Psoas muscle (tissue), 8 donors: ENCODE measurements around the gene PPM1F. TPM values are rescaled to one million over a fixed set of nuclear protein-coding genes. Genes with fewer than 3 reads are reported as not detected.
A peak's percentile ranks its signal among the peaks of the same experiment; 100 is the strongest.

Experiments
- ATAC-seq, 4 donors: fragments of 200-7000 bp; cut with Tn5 transposase; one replicate each; pipeline ENCODE4 v1.9.1; 2020; ENCODE audit warnings: moderate library complexity in 3 of 4, mild to moderate bottlenecking in 2 of 4
- DNase-seq, 2 donors: peaks; one replicate each; pipeline ENCODE4 v3.0.0-alpha.2; 2020
- H3K27ac ChIP-seq: fragments of 200-600 bp; one replicate; pipeline ENCODE4 v1.8.0; 2022
- H3K27me3 ChIP-seq, 3 donors: fragments of 200-600 bp in 1 of 3; one replicate each; pipeline versions ENCODE4 v1.6.1 to v1.8.0; 2013 to 2022; ENCODE audit warnings: low read length in 2 of 3, mild to moderate bottlenecking in 2 of 3, moderate library complexity in 1 of 3; ENCODE audit not compliant: insufficient read depth in 3 of 3
- H3K36me3 ChIP-seq, 2 donors: fragments of 200-600 bp in 1 of 2; one replicate each; pipeline versions ENCODE4 v1.6.1 to v1.8.0; 2013 to 2022; ENCODE audit warnings: low read depth in 1 of 2, mild to moderate bottlenecking in 1 of 2, moderate library complexity in 1 of 2; ENCODE audit not compliant: insufficient read depth in 1 of 2
- H3K4me1 ChIP-seq: fragments of 200-600 bp; one replicate; pipeline ENCODE4 v1.8.0; 2022
- H3K4me3 ChIP-seq: fragments of 200-600 bp; one replicate; pipeline ENCODE4 v1.8.0; 2022; ENCODE audit warnings: mild to moderate bottlenecking
- H3K9me3 ChIP-seq: fragments of 200-600 bp; one replicate; pipeline ENCODE4 v1.8.0; 2022
- CTCF ChIP-seq: fragments of 200-600 bp; IDR thresholded peaks from one replicate; pipeline ENCODE4 v1.8.0; 2022; ENCODE audit warnings: antibody characterized with exemption
- WGBS, 3 donors: extraction: QIAGEN DNeasy Blood & Tissue Kit; methylation state at CpG; one replicate each; pipeline versions ENCODE4 v1.1.6 to v1.1.7; 2013; 5-methylcytosine and 5-hydroxymethylcytosine counted together
- intact Hi-C, 2 donors: fragments of 100-400 bp; cut with DNase I; formaldehyde crosslinking; loops; one replicate each; pipeline versions ENCODE4 v1.11.0 to v1.14.2; 2022
- polyA plus RNA-seq, 3 donors: library from polyadenylated mRNA; stranded (reverse); fragments of 200-250 nt; gene quantifications; one replicate each; pipeline ENCODE4 v1.2.3, GENCODE V29; 2013
- total RNA-seq, 4 donors: library from RNA; stranded (reverse); fragmentation: NEBNext Ultra II Directional in 2 of 4; extraction: Animal tissue kit (Norgen Biotek cat#: 25700) in 2 of 4; gene quantifications; one replicate each; pipeline versions ENCODE4 v1.2.1 to v1.2.4, GENCODE V29; 2021 to 2023
- donor health status: healthy with polysubstance abuse.
- donor health status: DM: no; HTN: no; CAD: no; lungs with moderate emphysema.
- donor health status: Bipolar disorder and iron deficiency.
- donor health status: healthy.
- donor health status: DM: yes; HTN: yes; CAD: no.
- donor health status: DM: no; HTN: no; CAD: no.
- donor health status: DM: no; HTN: no; CAD: no.
- donor health status: DM: yes; HTN: yes; CAD: no.

Gene PPM1F
- total and polyA plus RNA-seq, 7 donors: 8.1 to 29.5 (median 13.1) TPM

- ATAC-seq (peak; percentile 89 to 97 (median 92)), DNase-seq (peak; percentile 84 to 90)
- peak within 1 kb of the TSS; percentile 86 for H3K27ac ChIP-seq
- no peaks in the 10 kb centered on the region for H3K27me3 ChIP-seq
- H3K36me3 ChIP-seq: peaks cover 0 to 10% of the 10 kb centered on the region in 2 donors
- H3K9me3 ChIP-seq: no peaks in the 10 kb centered on the region
- peak within 1 kb of the TSS; percentile 98 for H3K4me3 ChIP-seq
- 0% methylated on average over 54 of the region's 54 CpGs for WGBS, 3 donors
- TF ChIP-seq CTCF: no peak
- H3K4me1 ChIP-seq: peaks cover 19% of the 10 kb centered on the region
- intact Hi-C loops: no loop called here
Observed at GRCh38 chr22:21982338-21982965, 29.8 kb upstream of the PPM1F start, which contains the start of gene TOP3B. Gene TOP3B (minus strand): TSS chr22:21982787. CDS start chr22:21975709, 7,078 bp downstream.

GRCh38 chr22:21981874-21982273, 29.2 kb upstream of the PPM1F start:
- intact Hi-C loops: no loop called here
- 14 to 30% (median 15%) methylated on average over 2 of the region's 2 CpGs for WGBS, 3 donors
- Histone ChIP-seq H3K4me3 (peak overlapping the region; percentile 98), H3K4me1 (peaks cover 19% of the 10 kb centered on the region), H3K36me3 (peaks cover 0 to 10% of the 10 kb centered on the region in 2 donors), H3K9me3 (no peaks in the 10 kb centered on the region), H3K27me3 (no peaks in the 10 kb centered on the region), H3K27ac (peak overlapping the region; percentile 86)
- peak in 3 of 4 donors; percentile 18 to 76 (median 33) for ATAC-seq
- no peak for DNase-seq
- TF ChIP-seq CTCF: no peak

GRCh38 chr22:21980547-21980946, 27.9 kb upstream of the PPM1F start:
- Histone ChIP-seq H3K4me3 (no peak overlapping the region), H3K27me3 (no peaks in the 10 kb centered on the region), H3K9me3 (no peaks in the 10 kb centered on the region), H3K27ac (no peak overlapping the region), H3K4me1 (peaks cover 19% of the 10 kb centered on the region), H3K36me3 (peaks cover 0 to 11% of the 10 kb centered on the region in 2 donors)
- WGBS, 3 donors: 59 to 74% (median 66%) methylated on average over 7 of the region's 7 CpGs
- intact Hi-C loops: no loop called here
- no peak for DNase-seq
- ATAC-seq: no peak
- TF ChIP-seq CTCF: no peak

GRCh38 chr22:21978564-21979386, 26.1 kb upstream of the PPM1F start:
- Histone ChIP-seq H3K4me1 (peaks cover 19% of the 10 kb centered on the region), H3K36me3 (peaks cover 0 to 28% of the 10 kb centered on the region in 2 donors), H3K9me3 (no peaks in the 10 kb centered on the region), H3K4me3 (no peak overlapping the region), H3K27me3 (no peaks in the 10 kb centered on the region), H3K27ac (no peak overlapping the region)
- no peak for ATAC-seq
- intact Hi-C loops: no loop called here
- no peak for TF ChIP-seq CTCF
- 64 to 81% (median 79%) methylated on average over 11 of the region's 11 CpGs for WGBS, 3 donors
- DNase-seq: peak in 1 of 2 donors; percentile 40
